IPS-18c (cell line): ENCODE data around the gene IRF2BP2.

ENCODE experiments used
- H3K4me3 ChIP-seq: 2 replicates; pipeline ENCODE4 v1.7.0; 2013; ENCODE audit warnings: low read depth, mild to moderate bottlenecking, low read length, moderate library complexity; ENCODE audit not compliant: insufficient read depth
- H3K9me3 ChIP-seq: one replicate; pipeline ENCODE4 v1.6.1; 2013; ENCODE audit warnings: mild to moderate bottlenecking, low read length, moderate library complexity; ENCODE audit not compliant: control insufficient read depth, insufficient read depth

IRF2BP2 gene

DNA sequence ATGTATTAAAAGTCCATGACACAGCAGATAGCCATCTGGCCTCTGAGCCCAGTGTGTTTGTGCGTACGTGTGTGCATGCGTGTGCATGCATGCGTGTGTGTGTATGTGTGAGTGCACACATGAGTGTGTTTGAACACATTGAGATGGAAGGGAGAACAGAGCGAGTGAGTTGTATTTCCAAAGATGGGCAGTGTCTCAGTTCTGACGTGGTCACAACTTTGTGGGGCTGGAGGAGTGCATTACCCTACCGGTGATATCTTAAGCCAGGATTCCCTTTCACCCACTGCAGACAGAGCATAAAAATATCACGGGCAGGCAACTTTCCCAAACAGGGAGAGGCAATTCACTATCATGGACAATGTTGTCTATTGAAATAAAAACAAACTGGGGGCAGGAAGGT, 27.8 kb downstream of the IRF2BP2 start:
- Histone ChIP-seq H3K9me3 (no peaks in the 10 kb centered on the region), H3K4me3 (no peak overlapping the region)

DNA sequence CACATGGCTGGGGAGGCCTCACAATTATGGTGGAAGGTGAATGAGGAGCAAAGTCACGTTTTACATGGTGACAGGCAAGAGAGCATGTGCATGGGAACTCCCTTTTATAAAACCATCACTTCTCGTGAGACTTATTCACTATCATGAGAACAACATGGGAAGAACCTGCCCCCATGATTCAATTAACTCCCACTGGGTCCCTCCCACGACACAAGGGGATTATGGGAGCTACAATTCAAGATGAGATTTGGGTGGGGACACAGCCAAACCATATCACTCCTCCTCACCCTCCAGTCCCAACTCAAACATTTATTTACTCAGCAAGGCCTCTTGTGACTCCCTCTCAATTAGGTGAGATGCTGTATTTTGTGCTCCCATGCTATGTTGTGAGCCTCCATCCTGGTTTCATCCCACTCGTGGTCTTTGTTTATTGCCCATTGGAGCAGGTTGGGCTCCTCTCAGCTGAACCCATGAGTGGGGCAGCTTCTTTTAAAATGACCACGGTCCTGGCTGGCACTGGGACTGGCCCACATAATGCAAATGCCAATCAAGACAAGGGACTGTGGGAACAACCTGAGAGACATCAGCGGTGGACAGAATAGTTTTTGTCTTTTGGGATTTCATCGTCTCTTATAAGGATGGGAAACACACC, 28.8 kb downstream of the IRF2BP2 start:
- Histone ChIP-seq H3K9me3 (no peaks in the 10 kb centered on the region), H3K4me3 (no peak overlapping the region)

DNA sequence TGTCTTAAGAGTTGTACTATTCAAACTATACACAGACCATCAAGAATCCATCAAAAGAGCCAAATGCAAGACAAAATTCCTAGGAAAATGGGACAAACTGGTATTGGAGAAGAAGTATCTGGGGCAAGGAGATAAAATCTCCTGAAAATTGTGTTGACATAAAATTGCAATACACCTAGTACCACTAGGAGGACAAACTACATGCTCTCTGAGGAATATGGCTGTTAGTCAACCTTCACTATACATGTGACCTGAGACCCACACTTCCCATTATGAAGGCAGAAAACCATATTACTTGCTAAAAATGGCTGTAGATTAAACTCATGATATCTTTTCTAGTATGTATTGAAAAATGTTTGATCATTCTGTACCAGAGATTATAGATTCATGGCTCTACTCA, 30.0 kb downstream of the IRF2BP2 start:
- Histone ChIP-seq H3K4me3 (no peak overlapping the region), H3K9me3 (no peaks in the 10 kb centered on the region)

DNA sequence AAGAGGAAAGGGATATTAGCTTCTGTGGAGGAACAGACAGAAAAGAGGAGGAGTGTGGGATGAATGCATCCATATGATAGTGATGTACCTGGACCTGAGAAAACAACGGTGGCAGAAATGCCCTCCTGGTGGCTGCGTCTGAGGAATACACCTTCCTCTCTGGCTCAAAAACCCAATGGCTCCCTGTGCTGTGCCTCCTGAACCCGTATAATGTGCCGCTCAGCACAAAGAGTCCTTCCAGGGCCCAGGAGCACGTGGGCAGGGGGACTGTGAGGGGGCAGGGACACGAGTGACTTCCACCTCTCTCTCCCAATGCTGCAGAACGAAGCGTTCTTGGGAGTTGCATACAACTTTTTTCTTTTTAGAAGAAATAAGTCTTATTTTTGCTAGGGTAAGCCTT, 31.2 kb downstream of the IRF2BP2 start:
- Histone ChIP-seq H3K9me3 (no peaks in the 10 kb centered on the region), H3K4me3 (no peak overlapping the region)

DNA sequence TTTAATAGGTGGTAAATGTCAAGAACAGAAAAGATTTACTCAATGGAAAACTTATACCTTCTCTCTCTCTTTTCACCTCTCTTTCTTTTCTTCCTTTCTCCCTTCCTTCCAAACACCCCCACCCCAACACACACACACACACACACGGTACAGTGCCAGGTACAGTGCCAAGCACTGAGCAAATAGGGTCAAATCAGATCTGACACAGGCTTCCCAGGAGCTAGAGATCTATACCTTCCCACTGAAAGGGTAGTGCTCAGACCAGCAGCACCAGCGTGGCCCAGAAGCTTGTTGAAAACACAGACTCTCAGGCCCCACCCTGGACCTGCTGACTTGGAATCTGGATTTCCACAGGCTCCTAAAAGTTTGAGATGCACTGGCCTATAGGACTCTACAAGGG, 31.9 kb downstream of the IRF2BP2 start:
- Histone ChIP-seq H3K4me3 (no peak overlapping the region), H3K9me3 (no peaks in the 10 kb centered on the region)

DNA sequence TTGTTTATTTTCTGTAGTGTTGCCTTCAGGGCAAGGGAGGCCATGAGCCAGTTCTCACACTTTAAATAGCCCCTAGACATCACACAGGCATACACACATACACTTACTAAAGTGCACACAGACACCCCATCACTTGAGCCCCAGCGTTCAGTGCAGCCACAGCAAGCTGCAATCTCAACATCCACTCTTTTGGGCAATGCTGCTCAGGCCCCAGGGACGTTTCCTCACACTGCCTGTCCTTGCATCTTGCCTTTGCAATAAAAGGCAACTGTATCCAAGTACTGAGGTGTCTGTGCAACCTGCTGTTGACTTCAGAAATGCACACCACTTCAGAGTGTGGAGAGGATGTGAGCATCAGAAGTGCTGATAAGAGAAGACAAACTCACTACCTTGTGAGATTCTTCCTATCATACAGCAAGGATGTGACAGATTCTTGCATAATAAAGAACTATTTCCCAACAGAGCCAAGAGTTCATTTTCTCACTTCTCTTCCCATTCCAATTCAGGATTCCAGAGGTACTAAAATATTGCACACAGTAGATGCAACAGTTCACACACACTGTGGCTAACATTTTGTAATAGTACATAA, 36.2 kb downstream of the IRF2BP2 start:
- Histone ChIP-seq H3K9me3 (no peaks in the 10 kb centered on the region), H3K4me3 (no peak overlapping the region)

DNA sequence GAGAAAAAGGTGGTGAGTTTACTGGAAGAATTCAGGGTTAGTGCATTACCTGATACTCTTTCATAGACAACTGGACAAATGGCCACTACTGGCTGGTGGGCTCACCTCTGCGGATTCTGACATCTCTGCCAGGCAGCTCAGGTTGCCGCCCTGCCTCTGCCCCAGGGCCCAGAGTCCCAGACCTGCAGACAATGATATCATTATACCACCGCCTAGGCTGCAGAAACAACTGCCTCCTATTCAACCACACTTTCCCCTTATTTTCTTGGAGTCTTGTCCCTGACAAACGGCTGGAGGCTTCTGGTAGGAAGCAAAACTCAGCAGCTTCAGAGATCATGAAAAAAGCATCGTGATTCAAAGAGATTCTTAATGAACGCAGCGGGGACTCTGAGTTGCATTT, 37.0 kb downstream of the IRF2BP2 start:
- Histone ChIP-seq H3K4me3 (no peak overlapping the region), H3K9me3 (no peaks in the 10 kb centered on the region)

DNA sequence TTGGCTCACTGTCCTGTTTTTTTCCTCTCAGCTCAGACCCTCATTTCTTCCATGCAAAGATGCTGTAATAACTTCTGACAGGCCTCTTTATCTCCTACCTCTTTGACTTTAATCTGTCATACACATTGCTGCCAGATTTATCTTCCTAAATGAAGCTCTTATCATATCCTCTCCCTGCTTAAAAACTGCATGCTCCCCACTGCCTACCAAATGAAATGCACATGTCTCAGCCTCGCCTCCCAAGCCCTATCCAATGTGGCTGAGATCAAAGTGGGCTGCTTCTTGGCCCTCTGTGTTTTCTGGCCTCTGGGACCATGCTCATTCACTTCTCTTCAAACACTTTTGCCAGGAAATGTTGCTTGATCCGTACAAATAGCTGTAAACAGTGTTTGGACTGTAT, 38.3 kb downstream of the IRF2BP2 start:
- no peaks in the 10 kb centered on the region for H3K9me3 ChIP-seq
- no peak overlapping the region for H3K4me3 ChIP-seq

DNA sequence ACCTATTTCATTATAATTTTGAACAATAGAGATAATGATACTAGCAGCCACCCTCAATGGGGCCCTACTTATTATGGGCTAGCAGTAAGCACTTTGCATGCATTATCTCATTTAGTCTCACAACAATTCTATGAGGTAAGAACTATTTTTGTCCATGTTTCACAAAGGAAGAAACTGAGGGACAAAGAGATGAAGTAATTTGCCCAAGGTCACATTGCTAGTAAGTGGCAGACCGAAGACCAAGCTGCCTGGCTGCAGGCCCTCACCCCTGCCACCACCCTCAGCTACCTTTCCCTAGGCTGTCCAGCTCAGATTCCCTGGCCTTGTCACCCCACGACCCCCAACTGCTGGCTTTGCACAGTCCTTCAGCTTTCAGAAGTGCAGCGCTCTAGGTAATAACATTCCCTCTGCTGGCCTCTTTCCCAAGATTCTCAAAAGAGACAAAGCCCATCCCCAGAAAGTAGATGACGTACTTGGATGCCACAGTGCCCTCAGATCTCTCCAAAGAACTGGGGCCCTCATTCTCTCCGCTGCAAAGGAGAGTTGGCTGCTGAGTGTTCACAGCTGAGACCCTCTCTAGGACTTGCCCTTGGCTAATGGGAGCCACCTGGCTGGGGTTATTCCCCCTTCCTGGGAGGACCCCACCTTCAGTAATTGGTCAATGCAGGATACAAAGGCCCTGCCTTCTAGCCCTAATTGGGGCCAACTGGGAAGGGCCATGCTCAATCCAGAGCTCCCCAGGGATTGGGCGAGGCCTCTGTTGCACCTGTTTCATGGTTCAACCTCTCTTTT, 39.5 kb downstream of the IRF2BP2 start:
- Histone ChIP-seq H3K4me3 (no peak overlapping the region), H3K9me3 (peaks cover 2% of the 10 kb centered on the region)

DNA sequence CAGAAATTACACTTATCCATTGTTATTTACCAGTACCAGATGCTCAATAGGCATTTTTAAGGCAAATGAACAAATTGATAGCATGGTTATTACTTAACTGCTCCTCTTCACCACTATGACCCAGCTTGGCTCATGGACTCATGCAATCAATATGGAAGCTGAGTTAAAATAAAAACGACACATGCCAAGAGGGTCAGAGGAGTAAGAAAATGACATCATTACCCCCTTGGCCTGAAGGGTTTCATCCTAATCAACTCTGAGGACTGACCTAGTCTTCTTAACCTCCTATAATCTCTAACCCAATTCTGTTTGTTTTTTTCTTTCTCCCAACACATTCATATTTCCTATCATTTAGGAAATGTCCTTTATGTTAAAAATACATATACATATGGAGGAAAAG, 41.6 kb downstream of the IRF2BP2 start:
- H3K4me3 ChIP-seq = no peak overlapping the region
- peaks cover 2% of the 10 kb centered on the region for H3K9me3 ChIP-seq

DNA sequence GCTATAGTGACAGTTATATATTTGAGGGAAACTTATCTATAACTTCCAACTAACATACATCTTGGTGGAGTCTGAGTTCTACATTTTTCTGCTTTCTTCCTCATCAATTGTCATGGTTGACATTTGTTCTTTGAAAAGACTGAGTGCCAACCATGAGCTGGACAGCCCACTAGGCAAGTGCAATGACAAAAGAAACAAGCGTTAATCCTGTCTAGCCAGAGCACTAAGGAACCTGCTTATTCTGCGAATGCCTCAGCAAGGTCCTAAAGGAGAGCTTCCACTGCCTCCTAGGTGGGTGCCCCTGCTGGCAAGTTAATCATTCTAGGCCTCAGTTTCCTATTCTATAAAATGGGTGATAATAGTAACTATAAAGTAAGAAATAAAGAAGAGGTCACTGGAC, 44.8 kb downstream of the IRF2BP2 start:
- Histone ChIP-seq H3K9me3 (peaks cover 2% of the 10 kb centered on the region), H3K4me3 (no peak overlapping the region)

DNA sequence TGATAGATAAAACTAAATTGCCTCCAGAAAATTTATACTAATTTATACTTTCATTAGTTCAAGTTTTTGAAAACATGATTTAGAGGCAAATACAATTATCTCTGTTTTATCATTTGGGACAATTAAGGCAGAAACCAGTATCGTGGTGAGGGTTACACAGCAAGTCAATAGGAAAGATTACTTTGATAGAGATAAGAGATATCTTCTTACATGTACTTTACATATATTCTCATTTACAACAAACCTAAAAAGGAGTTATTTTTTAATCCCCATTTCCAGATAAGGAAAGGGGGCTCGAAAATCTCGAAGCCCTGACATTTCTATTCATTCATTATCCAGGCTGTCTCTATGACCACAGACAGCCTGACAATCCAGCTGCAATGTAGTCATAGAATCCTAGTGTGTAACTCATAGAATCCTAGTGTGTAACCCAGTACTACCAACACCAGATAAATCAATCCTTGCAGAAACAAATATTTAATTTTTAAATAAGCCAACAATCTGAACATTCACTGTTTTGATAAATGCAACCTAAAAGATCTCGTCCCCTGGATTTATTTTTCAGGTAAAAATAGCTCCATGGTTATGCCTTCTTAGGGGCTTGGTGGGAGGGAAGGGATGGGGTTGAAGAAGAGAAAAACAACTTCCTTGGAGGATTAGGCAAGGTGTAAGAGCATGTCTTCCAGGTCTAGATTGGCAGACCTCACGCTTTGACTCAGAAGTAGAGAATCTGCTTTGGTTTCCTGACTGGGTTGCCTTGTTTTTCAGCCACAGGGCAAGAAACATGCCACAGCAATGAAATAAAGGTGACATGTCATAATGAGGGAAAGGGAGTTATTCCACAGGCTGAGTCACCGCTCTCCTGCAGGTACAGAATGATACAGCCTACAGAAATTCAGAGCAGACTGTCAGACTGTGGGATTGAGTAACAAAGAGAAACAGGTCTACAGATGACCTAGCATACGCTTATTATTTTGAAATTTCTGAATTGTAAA, 45.6 kb downstream of the IRF2BP2 start:
- peaks cover 2% of the 10 kb centered on the region for H3K9me3 ChIP-seq
- H3K4me3 ChIP-seq = no peak overlapping the region

DNA sequence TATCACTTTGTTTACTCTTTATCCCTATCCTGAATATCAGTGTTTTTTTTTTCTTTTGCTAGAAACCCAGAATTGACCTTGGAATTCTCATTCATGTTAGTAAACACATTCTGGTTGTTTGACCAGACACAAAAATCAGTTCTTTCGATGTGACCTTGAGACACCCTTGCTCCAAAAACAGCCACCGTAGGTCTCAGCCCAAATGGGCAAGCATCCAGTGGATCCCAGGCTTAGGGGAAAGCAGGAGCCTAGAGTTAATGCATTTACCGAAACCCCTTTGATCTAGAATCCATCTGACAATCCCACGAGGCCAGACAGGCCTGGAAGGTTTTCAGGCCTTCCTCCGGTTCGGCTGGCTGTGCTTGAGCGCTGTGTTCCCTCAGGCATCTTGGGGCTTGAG, 47.6 kb downstream of the IRF2BP2 start:
- H3K9me3 ChIP-seq = peaks cover 2% of the 10 kb centered on the region
- no peak overlapping the region for H3K4me3 ChIP-seq

DNA sequence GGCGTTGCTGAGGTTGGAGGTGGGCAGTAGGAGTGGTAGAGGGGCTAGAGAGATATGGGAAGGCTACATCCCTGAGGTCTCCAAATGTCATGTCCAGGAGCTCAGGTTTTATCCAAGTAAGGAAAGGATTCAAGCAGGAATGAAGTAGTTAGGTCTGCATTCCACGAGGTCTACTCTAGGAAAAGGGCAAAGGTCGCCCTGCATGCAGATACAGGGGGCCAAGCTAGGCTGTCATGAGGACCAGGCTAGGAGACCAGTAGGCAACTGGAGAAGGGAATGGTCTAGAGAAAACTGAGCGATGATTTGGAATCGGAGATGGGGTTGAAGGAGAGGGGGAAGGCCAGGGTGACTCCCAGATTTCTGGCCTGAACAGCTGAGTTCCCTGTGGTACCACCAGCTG, 48.7 kb downstream of the IRF2BP2 start:
- H3K9me3 ChIP-seq = peaks cover 2% of the 10 kb centered on the region
- no peak overlapping the region for H3K4me3 ChIP-seq

DNA sequence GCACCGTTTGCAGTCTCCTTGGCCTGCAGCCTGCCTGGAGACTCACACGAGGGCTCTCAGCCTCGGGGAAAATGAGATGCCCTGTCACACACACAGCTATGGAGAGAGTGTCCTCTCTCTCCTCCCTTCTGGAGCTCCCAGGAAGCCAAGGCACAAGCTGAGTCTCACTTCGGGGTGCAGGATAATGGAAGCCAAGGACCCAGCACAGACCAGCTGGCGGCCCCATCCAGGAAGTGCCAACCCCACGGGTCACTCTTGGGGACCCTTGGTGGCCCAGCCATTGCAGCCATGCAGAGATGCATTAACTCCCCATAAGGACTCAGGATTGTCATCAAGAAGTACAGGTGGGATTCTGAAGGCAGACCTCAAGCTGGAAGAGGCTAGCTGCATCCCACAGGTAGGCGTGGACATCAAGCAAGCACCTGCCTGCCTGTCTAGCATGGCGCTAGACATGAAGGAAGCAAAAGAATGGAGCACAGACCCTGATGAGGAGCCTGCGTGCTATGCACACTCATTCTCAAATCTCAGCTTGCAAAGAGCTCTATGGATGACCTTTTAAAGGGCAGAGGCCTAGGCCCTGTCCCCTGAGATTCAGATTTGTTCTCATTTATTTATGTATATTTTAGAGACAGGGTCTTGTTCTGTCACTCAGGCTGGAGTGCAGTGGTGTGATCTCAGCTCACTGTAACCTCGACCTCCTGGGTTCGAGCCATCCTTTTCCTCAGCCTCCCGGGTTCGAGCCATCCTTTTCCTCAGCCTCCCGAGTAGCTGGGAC, 49.9 kb downstream of the IRF2BP2 start:
- H3K9me3 ChIP-seq = no peaks in the 10 kb centered on the region
- no peak overlapping the region for H3K4me3 ChIP-seq

DNA sequence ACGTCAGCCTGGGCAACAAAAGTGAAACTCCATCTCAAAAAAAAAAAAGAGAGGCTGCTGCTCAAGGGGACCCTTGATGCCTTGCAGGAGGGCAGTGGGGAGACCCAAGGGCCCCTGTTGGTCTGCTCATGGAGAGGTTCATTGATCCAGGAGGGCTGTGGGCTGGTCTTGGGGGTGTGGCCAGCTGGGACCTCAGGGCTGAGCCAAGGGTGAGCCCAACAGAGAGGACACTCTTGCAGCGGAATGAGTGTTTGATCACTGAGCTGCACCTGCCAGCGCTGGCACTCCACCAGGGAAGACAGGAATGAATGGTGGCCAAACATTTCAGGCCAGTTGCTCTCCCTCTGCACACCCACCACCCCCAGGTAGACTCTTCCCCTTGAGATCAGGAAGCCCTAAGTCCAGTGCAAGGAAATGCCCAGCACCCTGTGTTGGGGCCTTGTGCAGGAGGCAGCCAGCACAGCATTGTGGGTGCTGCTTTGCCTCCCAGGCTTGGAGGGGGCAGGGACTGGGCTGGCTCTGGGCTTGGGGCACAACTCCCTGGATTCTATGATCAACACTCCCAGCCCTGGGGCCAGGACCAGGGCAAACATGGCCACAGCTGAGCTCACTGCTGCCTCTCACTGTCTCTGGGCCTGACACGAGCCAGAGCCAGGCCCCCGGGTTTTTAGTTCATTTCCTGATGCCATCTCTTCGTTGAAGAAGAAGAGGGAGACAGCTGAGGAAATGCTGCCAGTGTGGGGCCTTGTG, 50.7 kb downstream of the IRF2BP2 start:
- H3K9me3 ChIP-seq = no peaks in the 10 kb centered on the region
- no peak overlapping the region for H3K4me3 ChIP-seq
